HL-60 (cell line): Measurements from ENCODE around the gene PIK3CA.
A peak's percentile ranks its signal among the peaks of the same experiment; 100 is the strongest.
"Not testable (repeated sequence)": the region's sequence is repeated elsewhere in the genome, so short reads cannot be mapped to it uniquely, and the experiment has no call there.

Experiments
- DNase-seq, 2 experiments: peaks; one replicate each; pipeline ENCODE4 v3.0.0-alpha.2; 2010 to 2020; ENCODE audit warnings: low read depth in 1 of 2, low spot score in 1 of 2
- H3K27ac ChIP-seq: fragments of 250-450 bp; sonication (Bioruptor Pico); replicated peaks from 2 replicates; pipeline ENCODE4 v1.5.1; 2020; ENCODE audit warnings: mild to moderate bottlenecking, moderate library complexity
- H3K27me3 ChIP-seq: fragments of 250-450 bp; sonication (Bioruptor Pico); 2 replicates; pipeline ENCODE4 v1.5.1; 2021; ENCODE audit warnings: mild to moderate bottlenecking, moderate library complexity; ENCODE audit not compliant: insufficient read depth, poor library complexity, severe bottlenecking
- H3K4me3 ChIP-seq: replicated peaks from 2 replicates; pipeline ENCODE4 v1.5.1; 2011; ENCODE audit warnings: mild to moderate bottlenecking, control low read depth, low read length; ENCODE audit not compliant: insufficient read depth
- GABPA ChIP-seq: IDR thresholded peaks from 2 replicates; pipeline ENCODE4 v1.6.1; 2012; ENCODE audit warnings: low read depth
- POLR2AphosphoS5 ChIP-seq: IDR thresholded peaks from 2 replicates; pipeline ENCODE4 v1.6.1; 2012; ENCODE audit warnings: low read depth
- SPI1 ChIP-seq: IDR thresholded peaks from 2 replicates; pipeline ENCODE4 v1.6.1; 2012; ENCODE audit warnings: low read depth, mild to moderate bottlenecking, borderline replicate concordance
- TF ChIP-seq, protein P1 (sequence below): IDR thresholded peaks from one replicate; pipeline ENCODE4 v1.5.1; 2011; ENCODE audit warnings: low read length, control low read depth, inconsistent platforms; ENCODE audit not compliant: insufficient read depth
- TF ChIP-seq, protein P2 (sequence below): IDR thresholded peaks from 2 replicates; pipeline ENCODE4 v1.6.1; 2012; ENCODE audit warnings: low read depth; ENCODE audit not compliant: insufficient replicate concordance

PIK3CA gene

DNA sequence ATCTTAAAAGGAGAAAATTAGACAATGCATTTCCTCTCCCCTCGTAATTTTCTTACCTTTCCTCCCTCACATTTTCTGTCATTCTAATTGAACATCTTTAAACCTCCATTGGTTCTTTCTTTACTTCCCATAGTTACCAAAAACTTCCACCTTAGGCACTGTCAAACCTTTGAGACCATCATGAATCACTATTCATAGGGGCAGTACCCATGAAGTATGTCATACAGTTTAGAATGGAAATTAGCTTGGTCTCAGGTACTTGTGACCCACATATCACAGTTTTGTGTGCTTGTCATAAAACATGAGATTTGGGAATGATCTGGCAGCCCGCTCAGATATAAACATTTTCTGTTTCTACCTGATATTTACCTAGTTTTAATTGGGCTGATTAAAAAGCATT lies 52.6 kb downstream of the PIK3CA start:
- Histone ChIP-seq H3K27me3 (no peaks in the 10 kb centered on the region), H3K27ac (no peak overlapping the region), H3K4me3 (no peak overlapping the region)
- TF ChIP-seq, protein P1, sequence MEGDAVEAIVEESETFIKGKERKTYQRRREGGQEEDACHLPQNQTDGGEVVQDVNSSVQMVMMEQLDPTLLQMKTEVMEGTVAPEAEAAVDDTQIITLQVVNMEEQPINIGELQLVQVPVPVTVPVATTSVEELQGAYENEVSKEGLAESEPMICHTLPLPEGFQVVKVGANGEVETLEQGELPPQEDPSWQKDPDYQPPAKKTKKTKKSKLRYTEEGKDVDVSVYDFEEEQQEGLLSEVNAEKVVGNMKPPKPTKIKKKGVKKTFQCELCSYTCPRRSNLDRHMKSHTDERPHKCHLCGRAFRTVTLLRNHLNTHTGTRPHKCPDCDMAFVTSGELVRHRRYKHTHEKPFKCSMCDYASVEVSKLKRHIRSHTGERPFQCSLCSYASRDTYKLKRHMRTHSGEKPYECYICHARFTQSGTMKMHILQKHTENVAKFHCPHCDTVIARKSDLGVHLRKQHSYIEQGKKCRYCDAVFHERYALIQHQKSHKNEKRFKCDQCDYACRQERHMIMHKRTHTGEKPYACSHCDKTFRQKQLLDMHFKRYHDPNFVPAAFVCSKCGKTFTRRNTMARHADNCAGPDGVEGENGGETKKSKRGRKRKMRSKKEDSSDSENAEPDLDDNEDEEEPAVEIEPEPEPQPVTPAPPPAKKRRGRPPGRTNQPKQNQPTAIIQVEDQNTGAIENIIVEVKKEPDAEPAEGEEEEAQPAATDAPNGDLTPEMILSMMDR: no peak
- TF ChIP-seq POLR2AphosphoS5 (no peak), SPI1 (no peak), GABPA (no peak)
- TF ChIP-seq, protein P2, sequence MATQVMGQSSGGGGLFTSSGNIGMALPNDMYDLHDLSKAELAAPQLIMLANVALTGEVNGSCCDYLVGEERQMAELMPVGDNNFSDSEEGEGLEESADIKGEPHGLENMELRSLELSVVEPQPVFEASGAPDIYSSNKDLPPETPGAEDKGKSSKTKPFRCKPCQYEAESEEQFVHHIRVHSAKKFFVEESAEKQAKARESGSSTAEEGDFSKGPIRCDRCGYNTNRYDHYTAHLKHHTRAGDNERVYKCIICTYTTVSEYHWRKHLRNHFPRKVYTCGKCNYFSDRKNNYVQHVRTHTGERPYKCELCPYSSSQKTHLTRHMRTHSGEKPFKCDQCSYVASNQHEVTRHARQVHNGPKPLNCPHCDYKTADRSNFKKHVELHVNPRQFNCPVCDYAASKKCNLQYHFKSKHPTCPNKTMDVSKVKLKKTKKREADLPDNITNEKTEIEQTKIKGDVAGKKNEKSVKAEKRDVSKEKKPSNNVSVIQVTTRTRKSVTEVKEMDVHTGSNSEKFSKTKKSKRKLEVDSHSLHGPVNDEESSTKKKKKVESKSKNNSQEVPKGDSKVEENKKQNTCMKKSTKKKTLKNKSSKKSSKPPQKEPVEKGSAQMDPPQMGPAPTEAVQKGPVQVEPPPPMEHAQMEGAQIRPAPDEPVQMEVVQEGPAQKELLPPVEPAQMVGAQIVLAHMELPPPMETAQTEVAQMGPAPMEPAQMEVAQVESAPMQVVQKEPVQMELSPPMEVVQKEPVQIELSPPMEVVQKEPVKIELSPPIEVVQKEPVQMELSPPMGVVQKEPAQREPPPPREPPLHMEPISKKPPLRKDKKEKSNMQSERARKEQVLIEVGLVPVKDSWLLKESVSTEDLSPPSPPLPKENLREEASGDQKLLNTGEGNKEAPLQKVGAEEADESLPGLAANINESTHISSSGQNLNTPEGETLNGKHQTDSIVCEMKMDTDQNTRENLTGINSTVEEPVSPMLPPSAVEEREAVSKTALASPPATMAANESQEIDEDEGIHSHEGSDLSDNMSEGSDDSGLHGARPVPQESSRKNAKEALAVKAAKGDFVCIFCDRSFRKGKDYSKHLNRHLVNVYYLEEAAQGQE: no peak
- DNase-seq: no peak

DNA sequence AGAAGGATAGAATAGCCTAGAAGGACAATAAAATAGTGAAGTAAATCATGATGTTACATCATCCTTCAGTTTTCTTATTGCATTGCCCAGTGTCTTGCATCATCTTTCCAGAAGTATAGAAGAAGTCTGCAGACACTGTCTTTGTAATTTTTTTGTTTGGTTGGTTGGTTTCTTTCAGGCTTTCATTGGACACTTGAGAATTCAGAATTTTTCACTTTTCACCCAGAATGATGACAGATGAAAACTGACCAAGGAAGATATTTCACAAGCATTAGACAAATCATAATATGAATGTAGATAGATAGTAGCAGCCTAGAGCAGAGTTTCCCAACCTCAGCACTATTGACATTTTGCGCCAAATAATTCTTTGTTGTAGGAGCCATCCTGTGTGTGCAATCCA lies 67.4 kb downstream of the PIK3CA start:
- not testable (repeated sequence) for H3K27me3 ChIP-seq, H3K27ac ChIP-seq, H3K4me3 ChIP-seq
- peak; percentile 10 to 18 for DNase-seq

DNA sequence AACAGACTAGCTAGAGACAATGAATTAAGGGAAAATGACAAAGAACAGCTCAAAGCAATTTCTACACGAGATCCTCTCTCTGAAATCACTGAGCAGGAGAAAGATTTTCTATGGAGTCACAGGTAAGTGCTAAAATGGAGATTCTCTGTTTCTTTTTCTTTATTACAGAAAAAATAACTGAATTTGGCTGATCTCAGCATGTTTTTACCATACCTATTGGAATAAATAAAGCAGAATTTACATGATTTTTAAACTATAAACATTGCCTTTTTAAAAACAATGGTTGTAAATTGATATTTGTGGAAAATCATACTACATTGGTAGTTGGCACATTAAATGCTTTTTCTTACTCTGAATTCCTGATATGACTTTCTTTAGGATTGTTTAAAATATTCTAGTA lies 70.1 kb downstream of the PIK3CA start:
- not testable (repeated sequence) for H3K27ac ChIP-seq, H3K27me3 ChIP-seq, DNase-seq, H3K4me3 ChIP-seq

DNA sequence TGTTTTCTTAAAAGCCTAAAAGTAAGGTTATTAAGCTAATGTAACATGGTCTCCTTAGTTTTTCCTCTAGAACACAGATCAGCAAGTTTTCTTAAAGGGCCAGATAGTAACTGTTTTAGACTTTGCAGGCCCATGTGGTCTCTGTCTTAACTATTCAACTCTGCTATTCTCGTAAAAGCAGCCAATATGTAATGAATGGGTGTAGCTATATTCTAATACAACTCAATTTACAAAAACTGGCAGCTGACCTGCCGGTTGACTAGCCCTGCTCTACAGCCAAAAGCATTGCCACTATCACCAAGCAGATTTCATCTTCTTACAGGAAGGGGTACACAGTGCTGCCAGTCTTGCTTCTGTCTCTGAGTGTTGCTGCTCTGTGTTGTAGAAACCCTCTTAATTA lies 75.4 kb downstream of the PIK3CA start:
- H3K27ac ChIP-seq: no peak overlapping the region

More for the DNA sequence above, 75.4 kb downstream of the PIK3CA start:
- H3K27me3 ChIP-seq: no peaks in the 10 kb centered on the region
- H3K4me3 ChIP-seq: no peak overlapping the region
- no peak for DNase-seq
- TF ChIP-seq, protein P1: no peak
- TF ChIP-seq SPI1 (no peak), POLR2AphosphoS5 (no peak), GABPA (no peak)
- TF ChIP-seq, protein P2: no peak
